Muscle of leg (tissue), 11 donors: Measurements from ENCODE around the gene KRTAP5-5. TPM values are rescaled to one million over a fixed set of nuclear protein-coding genes. Genes with fewer than 3 reads are reported as not detected.
A peak's percentile ranks its signal among the peaks of the same experiment; 100 is the strongest.

ENCODE experiments used
- DNase-seq: peaks from one replicate; pipeline ENCODE4 v3.0.0; 2013
- H3K27ac ChIP-seq: one replicate; pipeline ENCODE4 v1.5.1; 2013; ENCODE audit warnings: mild to moderate bottlenecking, low read length, control low read depth
- H3K27me3 ChIP-seq: one replicate; pipeline ENCODE4 v1.6.1; 2013; ENCODE audit warnings: low read length; ENCODE audit not compliant: control insufficient read depth, insufficient read depth
- H3K36me3 ChIP-seq: one replicate; pipeline ENCODE4 v1.6.1; 2013; ENCODE audit warnings: low read length; ENCODE audit not compliant: control insufficient read depth, insufficient read depth
- H3K4me1 ChIP-seq: one replicate; pipeline ENCODE4 v1.6.1; 2013; ENCODE audit warnings: low read length; ENCODE audit not compliant: control insufficient read depth, insufficient read depth
- H3K4me3 ChIP-seq: one replicate; pipeline ENCODE4 v1.5.1; 2013; ENCODE audit warnings: low read length, control low read depth
- H3K9me3 ChIP-seq: replicated peaks from 2 replicates; pipeline ENCODE4 v1.6.1; 2013; ENCODE audit warnings: low read depth, low read length; ENCODE audit not compliant: control insufficient read depth
- WGBS: methylation state at CpG from one replicate; pipeline ENCODE4 v1.1.5; 2013; ENCODE audit warnings: missing lambda C conversion rate; ENCODE audit not compliant: insufficient coverage; 5-methylcytosine and 5-hydroxymethylcytosine counted together
- polyA plus RNA-seq, 8 donors: library from polyadenylated mRNA; unstranded; fragments of 120-200 nt; gene quantifications; one replicate each; pipeline versions ENCODE4 v1.2.1 to v1.2.3, GENCODE V29; 2013; ENCODE audit warnings: inconsistent platforms in 1 of 8, low replicate concordance in 1 of 8; ENCODE audit not compliant: insufficient read length in 8 of 8, insufficient read depth in 1 of 8
- total RNA-seq: library from RNA; stranded (reverse); fragments of 120-200 nt; gene quantifications from one replicate; pipeline ENCODE4 v1.2.4, GENCODE V29; 2013

Gene KRTAP5-5
- total and polyA plus RNA-seq, 9 donors = 0.24 to 0.31 TPM; not detected in 7

- no peak for DNase-seq
- Histone ChIP-seq H3K27ac (no peak overlapping the region), H3K36me3 (no peaks in the 10 kb centered on the region), H3K27me3 (peaks cover 5% of the 10 kb centered on the region), H3K9me3 (no peaks in the 10 kb centered on the region), H3K4me1 (peaks cover 23% of the 10 kb centered on the region), H3K4me3 (no peak overlapping the region)
- WGBS = 83% methylated on average over 7 of the region's 15 CpGs
These were observed 20.7 kb downstream of the KRTAP5-5 start for GRCh38 chr11:1650034-1650917.

- no peak for DNase-seq
- H3K27ac ChIP-seq = no peak overlapping the region
- H3K36me3 ChIP-seq = no peaks in the 10 kb centered on the region
- WGBS = 77% methylated on average over 4 of the region's 5 CpGs
- peaks cover 5% of the 10 kb centered on the region for H3K27me3 ChIP-seq
- H3K9me3 ChIP-seq = no peaks in the 10 kb centered on the region
- H3K4me3 ChIP-seq = no peak overlapping the region
- peaks cover 23% of the 10 kb centered on the region for H3K4me1 ChIP-seq
These were observed 21.3 kb downstream of the KRTAP5-5 start for GRCh38 chr11:1650918-1651262.

GRCh38 chr11:1651411-1651980 is 21.9 kb downstream of the KRTAP5-5 start:
- Histone ChIP-seq H3K9me3 (no peaks in the 10 kb centered on the region), H3K27me3 (peaks cover 5% of the 10 kb centered on the region), H3K4me1 (peaks cover 23% of the 10 kb centered on the region), H3K36me3 (no peaks in the 10 kb centered on the region), H3K27ac (peak overlapping the region; percentile 52), H3K4me3 (no peak overlapping the region)
- no peak for DNase-seq
- 79% methylated on average over 6 of the region's 7 CpGs for WGBS

- H3K4me1 ChIP-seq = peaks cover 23% of the 10 kb centered on the region
- H3K9me3 ChIP-seq = no peaks in the 10 kb centered on the region
- no peak overlapping the region for H3K4me3 ChIP-seq
- peaks cover 5% of the 10 kb centered on the region for H3K27me3 ChIP-seq
- peak overlapping the region; percentile 52 for H3K27ac ChIP-seq
- no peaks in the 10 kb centered on the region for H3K36me3 ChIP-seq
- no peak for DNase-seq
- 78% methylated on average over 16 of the region's 19 CpGs for WGBS
These were observed 22.5 kb downstream of the KRTAP5-5 start for GRCh38 chr11:1652026-1652425.

GRCh38 chr11:1652442-1652770 is 22.8 kb downstream of the KRTAP5-5 start:
- Histone ChIP-seq H3K4me3 (no peak overlapping the region), H3K4me1 (peaks cover 23% of the 10 kb centered on the region), H3K27me3 (peaks cover 5% of the 10 kb centered on the region), H3K36me3 (no peaks in the 10 kb centered on the region), H3K9me3 (no peaks in the 10 kb centered on the region), H3K27ac (peak overlapping the region; percentile 52)
- DNase-seq = peak; percentile 77
- WGBS = 64% methylated on average over 15 of the region's 20 CpGs

- no peaks in the 10 kb centered on the region for H3K36me3 ChIP-seq
- DNase-seq = peak; percentile 16
These were observed 23.4 kb downstream of the KRTAP5-5 start for GRCh38 chr11:1652771-1653540.

GRCh38 chr11:1653541-1654387 is 24.2 kb downstream of the KRTAP5-5 start:
- WGBS = 76% methylated on average over 12 of the region's 14 CpGs
- no peak overlapping the region for H3K27ac ChIP-seq
- H3K4me3 ChIP-seq = no peak overlapping the region
- peaks cover 5% of the 10 kb centered on the region for H3K27me3 ChIP-seq
- no peak for DNase-seq
- peaks cover 23% of the 10 kb centered on the region for H3K4me1 ChIP-seq
- H3K36me3 ChIP-seq = no peaks in the 10 kb centered on the region
- no peaks in the 10 kb centered on the region for H3K9me3 ChIP-seq

More at GRCh38 chr11:1652771-1653540, 23.4 kb downstream of the KRTAP5-5 start:
- WGBS = 37% methylated on average over 29 of the region's 34 CpGs
- Histone ChIP-seq H3K4me1 (peaks cover 23% of the 10 kb centered on the region), H3K27me3 (peaks cover 5% of the 10 kb centered on the region), H3K27ac (no peak overlapping the region), H3K4me3 (no peak overlapping the region), H3K9me3 (no peaks in the 10 kb centered on the region)

GRCh38 chr11:1654388-1655167 is 25.0 kb downstream of the KRTAP5-5 start:
- peaks cover 5% of the 10 kb centered on the region for H3K27me3 ChIP-seq

More at GRCh38 chr11:1654388-1655167, 25.0 kb downstream of the KRTAP5-5 start:
- Histone ChIP-seq H3K9me3 (no peaks in the 10 kb centered on the region), H3K4me3 (no peak overlapping the region), H3K36me3 (no peaks in the 10 kb centered on the region), H3K27ac (no peak overlapping the region), H3K4me1 (peaks cover 23% of the 10 kb centered on the region)
- WGBS = 82% methylated on average over 5 of the region's 21 CpGs
- no peak for DNase-seq
